SK-MEL-5 (cell line): Measurements from ENCODE around the gene TAC1. TPM values are rescaled to one million over a fixed set of nuclear protein-coding genes. Genes with fewer than 3 reads are reported as not detected.

ENCODE experiments used
- DNase-seq: peaks from one replicate; pipeline ENCODE4 v3.0.0-alpha.2; 2016; ENCODE audit warnings: low read depth, low spot score
- in situ Hi-C: cut with HindIII; loops from 2 replicates; pipeline ENCODE4 v1.10.0; 2016; ENCODE audit warnings: low sequenced_read_pairs, high pct_unique_total_duplicates, low pct_unique_long_range_greater_than_20kb
- polyA plus RNA-seq, 2 experiments: library from polyadenylated mRNA; depleted of rRNA; stranded (reverse); fragments of >200 nt; gene quantifications; 2 replicates each; pipeline ENCODE4 v1.2.3, GENCODE V29; 2015
- total RNA-seq: library from RNA; depleted of rRNA; stranded (reverse); fragments of >200 nt; shearing (Covaris generic); gene quantifications from 2 replicates; pipeline ENCODE4 v1.2.3, GENCODE V29; 2014; rRNA removed

TAC1 gene
- total RNA-seq, result 1.2 TPM in 1 of 2 replicates, not detected in the other
- 0.10 and 2.0 TPM in 2 replicates for polyA plus RNA-seq (2015; cell fraction: cytosol; rRNA removed)
- not detected in 2 replicates for polyA plus RNA-seq (2015; cell fraction: nucleus; rRNA removed)

GRCh38 chr7:97731736-97732564, at the start of gene TAC1:
TSS of gene TAC1 (plus strand) at chr7:97732086. CDS start at chr7:97732613, 527 bp downstream.
- DNase-seq, result no peak
- in situ Hi-C loops, result no loop called here

- in situ Hi-C loops, result no loop called here
Measured at GRCh38 chr7:97685952-97686351, 45.9 kb upstream of the TAC1 start.

GRCh38 chr7:97693586-97693985, 38.3 kb upstream of the TAC1 start:
- in situ Hi-C loops, result no loop called here
- DNase-seq, result no peak

More at GRCh38 chr7:97685952-97686351, 45.9 kb upstream of the TAC1 start:
- DNase-seq, result no peak

GRCh38 chr7:97694355-97694754, 37.5 kb upstream of the TAC1 start:
- no peak for DNase-seq
- in situ Hi-C loops, result no loop called here

- DNase-seq, result no peak
- in situ Hi-C loops, result no loop called here
Measured at GRCh38 chr7:97697396-97697795, 34.5 kb upstream of the TAC1 start.

GRCh38 chr7:97722386-97722785, 9.5 kb upstream of the TAC1 start:
- in situ Hi-C loops, result no loop called here
- DNase-seq, result peak; percentile 72

GRCh38 chr7:97732565-97733275, 834 bp downstream of the TAC1 start:
- no peak for DNase-seq
- in situ Hi-C loops, result no loop called here

GRCh38 chr7:97733276-97734161, 1.6 kb downstream of the TAC1 start:
- in situ Hi-C loops, result no loop called here
- DNase-seq, result no peak

GRCh38 chr7:97734255-97734654, 2.4 kb downstream of the TAC1 start:
- in situ Hi-C loops, result no loop called here
- DNase-seq, result no peak

- in situ Hi-C loops, result no loop called here
- DNase-seq, result no peak
Measured at GRCh38 chr7:97735075-97735474, 3.2 kb downstream of the TAC1 start.

GRCh38 chr7:97748482-97748881, 16.6 kb downstream of the TAC1 start:
- DNase-seq, result no peak
- in situ Hi-C loops, result no loop called here

GRCh38 chr7:97751566-97751965, 19.7 kb downstream of the TAC1 start:
- DNase-seq, result no peak
- in situ Hi-C loops, result no loop called here

- in situ Hi-C loops, result no loop called here
- no peak for DNase-seq
Measured at GRCh38 chr7:97752215-97752614, 20.3 kb downstream of the TAC1 start.

GRCh38 chr7:97757824-97758223, 25.9 kb downstream of the TAC1 start:
- in situ Hi-C loops, result no loop called here

GRCh38 chr7:97770850-97771249, 39.0 kb downstream of the TAC1 start:
- peak; percentile 19 for DNase-seq
- in situ Hi-C loops, result no loop called here

More at GRCh38 chr7:97757824-97758223, 25.9 kb downstream of the TAC1 start:
- no peak for DNase-seq

- no peak for DNase-seq
- in situ Hi-C loops, result no loop called here
Measured at GRCh38 chr7:97771576-97771975, 39.7 kb downstream of the TAC1 start.

- in situ Hi-C loops, result no loop called here
- no peak for DNase-seq
Measured at GRCh38 chr7:97772045-97772901, 40.4 kb downstream of the TAC1 start.
